ENCODE data around the gene SND1.
"Not testable (repeated sequence)": the region's sequence is repeated elsewhere in the genome, so short reads cannot be mapped to it uniquely, and the experiment has no call there.

SND1 gene

DNA sequence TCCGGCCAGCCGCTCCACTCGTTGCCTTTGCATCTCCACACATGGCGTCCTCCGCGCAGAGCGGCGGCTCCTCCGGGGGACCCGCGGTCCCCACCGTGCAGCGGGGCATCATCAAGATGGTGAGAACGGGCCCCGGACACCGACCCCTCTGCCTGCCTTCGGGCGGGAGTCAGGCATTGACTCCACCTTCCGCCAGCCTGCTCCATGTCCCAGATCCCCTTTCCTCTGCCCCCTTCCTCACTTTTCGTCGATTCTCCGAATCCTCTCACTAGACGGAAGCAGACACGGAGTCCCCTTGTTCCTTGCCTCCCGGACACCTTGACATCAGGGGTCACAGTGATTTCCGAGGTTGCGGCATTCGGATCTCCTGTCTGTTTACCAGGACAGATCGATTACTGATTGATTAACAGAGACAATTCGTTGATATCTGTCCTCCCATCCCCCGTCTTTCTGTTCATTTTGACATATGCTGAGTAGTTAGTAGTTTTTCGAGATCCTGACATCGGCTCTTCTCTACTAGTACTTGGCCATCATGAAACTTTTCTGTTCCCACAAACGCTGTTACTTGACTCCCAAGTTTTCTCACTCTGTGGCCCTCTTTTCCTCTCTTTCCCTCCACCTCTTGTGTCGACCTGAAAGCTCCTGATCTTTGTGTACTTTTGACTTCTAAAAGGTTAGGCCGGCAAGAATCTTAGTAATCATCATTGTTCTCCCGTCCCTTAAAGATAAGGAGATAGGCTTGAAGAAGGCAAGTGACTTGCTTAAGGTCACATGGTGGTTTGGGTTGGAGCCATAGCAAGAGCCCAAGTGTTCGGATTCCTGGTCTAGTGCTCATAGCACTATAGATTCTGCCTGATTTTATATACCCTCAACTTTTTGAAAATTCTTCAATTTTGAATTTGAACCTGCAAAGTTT, 597 bp downstream of the SND1 start:
- DNase-seq (ENCODE audit: low spot score): no peak

DNA sequence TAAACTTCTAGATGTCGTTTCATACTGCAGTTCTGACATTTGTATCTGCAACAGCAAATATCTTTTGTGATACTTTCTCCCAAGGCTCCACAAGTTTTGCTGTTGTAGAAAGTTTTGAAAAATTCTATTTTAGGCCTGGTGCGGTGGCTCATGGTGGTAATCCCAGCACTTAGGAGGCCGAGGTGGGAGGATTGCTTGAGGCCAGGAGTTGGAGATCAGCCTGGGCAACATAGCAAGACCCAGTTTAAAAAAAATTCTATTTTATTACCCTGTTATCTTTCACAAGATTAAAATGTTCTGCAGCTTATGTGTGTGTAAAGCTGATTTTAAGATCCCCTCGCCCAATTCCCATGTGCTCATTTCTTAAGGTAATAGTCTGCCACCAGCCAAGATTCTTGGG, 1.4 kb downstream of the SND1 start:
- no peak for DNase-seq (ENCODE audit: low spot score)

DNA sequence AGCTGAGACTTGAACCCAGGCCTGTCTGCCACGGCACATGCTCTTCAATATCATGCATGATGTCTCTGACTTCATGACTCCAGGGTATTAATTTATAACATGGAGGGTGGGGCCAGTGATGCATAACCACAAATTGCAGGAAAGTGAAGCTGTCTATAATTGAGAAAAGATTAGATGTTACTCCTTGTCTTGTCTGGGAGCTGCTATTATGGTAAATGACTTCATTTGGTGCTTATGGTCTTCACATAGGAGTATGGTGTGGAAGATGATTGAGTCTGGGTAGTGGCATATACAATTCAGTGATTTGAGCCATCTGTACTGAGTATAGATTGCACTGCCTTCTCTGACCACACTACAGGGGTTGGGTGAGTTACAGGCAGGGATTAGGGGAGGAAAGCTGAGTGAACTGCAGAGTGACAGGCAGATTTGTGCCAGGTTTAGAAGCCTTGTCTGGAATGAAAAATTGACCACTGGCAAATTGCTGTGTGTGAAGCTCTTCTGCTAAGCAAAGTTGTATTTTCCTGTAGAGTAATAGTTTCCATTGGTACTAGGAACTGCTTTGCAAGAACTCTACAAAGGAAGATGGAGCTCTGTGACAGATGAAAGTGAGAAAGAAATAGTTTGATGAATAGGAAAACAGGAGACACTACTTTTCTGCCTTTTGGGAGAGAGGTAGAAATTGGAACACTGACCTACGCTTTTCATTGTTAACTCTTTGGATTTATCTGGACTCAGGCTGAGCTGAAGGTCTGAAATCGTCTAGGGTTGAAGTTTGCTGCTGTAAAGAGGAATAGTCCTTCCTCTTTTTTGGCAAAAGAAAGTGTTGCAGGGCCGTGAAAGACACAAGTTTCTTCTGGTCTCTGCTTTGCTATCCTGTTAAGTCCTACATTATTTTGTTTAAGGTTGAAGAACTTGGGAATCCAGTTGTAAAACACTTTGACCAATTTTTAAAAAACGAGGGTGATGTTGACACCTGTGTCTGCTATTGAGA, 2.7 kb downstream of the SND1 start:
- DNase-seq (ENCODE audit: low spot score): no peak

DNA sequence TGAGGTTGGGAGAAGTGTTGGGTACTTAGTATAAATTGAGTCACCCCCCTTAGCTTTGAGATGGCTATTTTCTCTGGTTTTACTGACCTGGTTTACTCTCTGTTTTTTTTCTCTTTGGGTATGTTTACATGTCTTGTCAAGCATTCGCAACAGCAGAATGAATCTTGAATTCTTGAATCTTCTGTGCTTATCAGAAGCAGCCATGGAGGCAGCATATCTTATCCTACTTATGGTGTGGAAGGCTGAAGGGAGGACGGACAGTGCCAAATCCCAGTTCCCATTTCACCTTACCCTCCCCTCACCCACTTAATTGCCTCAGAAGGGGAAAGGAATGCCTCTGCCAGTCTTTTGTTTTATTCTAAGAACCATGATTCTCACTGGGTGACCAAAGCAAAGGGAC, 3.7 kb downstream of the SND1 start:
- no peak for DNase-seq (ENCODE audit: low spot score)

DNA sequence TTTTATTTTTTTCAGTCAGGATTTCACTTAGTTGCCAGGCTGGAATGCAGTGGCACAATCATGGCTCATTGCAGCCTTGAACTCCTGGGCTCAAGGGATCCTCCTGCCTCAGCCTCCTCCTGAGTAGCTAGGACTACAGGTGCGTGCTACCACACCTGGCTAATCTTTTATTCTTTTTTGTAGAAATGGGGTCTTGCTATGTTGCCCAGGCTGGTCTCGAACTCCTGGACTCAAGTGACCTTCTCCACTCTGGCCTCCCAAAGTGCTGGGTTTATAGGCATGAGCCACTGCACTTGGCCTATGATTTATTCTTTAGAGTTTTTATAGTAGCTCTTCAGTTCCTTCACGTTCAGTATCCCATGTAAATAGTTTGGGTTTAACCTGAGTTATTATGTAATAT, 5.5 kb downstream of the SND1 start:
- no peak for DNase-seq (ENCODE audit: low spot score)

DNA sequence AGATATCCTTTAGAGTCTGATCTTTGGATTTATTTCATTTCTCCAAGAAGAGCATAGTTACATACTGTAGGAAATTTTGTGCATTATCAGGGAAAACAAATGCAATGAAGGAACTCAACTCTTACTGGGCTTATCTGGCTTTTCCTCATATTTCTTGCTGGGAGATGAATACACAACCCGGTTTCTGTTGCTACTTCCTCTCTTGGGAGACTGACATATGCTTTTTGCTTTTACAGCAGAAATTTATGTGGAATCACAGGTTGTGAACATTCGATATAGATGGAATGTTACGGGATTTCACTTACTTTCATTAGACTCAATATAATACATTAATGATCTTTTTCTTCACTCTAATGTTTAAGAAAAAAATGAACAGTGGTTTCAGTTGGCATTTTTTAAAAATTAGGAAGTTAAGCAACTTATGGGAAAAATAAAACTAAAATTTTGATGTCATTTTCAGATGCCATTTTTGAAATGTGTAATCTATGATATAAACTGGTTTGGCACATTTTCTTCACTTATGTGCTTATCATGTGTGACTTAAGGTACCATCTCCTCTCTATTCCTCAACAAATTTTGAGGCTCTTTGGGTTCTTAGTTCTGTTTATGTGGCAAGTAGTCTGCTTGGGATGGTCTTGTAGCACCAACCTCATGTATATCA, 7.1 kb downstream of the SND1 start:
- DNase-seq (ENCODE audit: low spot score): no peak

DNA sequence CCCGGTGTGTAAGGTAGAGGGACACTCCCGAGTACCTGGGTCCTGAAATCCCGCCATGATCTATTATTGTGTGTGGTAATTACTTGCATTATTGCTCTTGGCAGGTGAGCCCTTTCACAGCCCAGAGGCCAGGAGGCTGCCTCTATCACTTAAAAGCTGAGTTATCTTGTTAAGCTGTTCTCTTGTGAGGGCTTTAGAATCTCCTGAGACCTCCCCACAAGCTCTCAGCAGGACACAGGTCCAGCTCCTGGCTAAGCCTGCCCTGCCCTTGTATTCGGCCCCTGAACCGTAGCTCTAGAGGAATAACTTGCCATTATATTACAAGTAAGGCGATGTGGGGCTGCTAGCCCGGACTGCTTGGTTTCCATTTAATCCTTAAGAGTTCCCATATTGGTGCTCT, 13.9 kb downstream of the SND1 start:
- DNase-seq (ENCODE audit: low spot score): no peak

DNA sequence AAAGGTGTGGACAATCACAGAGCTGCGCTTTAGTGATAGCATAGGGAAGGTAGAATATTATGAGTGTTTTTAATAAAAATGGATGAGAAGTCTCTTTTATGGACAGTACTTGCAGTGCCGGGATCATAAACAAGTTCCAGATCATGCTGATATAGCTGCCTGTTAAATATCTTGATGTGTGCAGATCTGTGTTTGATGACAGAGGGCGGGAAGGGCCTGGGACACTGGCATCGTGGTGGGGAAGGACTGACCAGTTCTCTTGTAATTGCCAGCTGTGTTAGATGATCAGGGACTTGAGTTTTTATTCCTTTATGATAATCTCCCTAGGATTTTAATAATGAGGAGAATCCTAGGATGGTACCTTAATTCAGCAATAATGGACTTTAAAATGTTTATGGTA, 14.6 kb downstream of the SND1 start:
- no peak for DNase-seq (ENCODE audit: low spot score)

DNA sequence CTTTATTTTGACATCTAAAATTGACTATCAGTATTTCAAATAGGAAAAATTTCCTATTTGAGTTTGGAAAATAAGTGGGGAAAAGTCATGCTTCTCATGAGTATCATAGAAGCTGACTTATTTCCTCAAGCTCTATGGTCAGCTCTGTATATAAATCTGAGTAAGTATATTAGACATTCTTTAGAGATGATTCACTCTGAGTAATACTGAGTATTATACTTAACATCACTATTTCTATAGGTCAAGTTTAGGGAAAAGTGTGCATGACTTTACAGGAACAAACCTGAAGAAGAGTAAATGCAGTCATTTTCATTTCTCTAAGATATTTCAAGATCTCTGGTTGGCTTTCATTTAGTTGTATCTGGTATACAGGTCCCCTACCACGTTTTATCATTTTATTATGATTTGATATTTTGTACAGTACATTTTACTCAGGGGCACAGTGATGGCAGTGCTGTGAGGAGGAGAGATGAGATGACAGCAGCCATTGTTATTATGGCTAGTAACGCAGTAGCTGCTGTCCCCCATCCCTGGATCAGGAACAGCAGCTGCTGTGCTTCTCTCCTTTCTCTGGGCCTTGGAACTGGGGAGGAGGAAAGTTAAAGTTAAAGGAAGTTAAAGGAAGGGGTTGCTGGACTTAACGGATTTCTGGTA, 15.2 kb downstream of the SND1 start:
- no peak for DNase-seq (ENCODE audit: low spot score)

DNA sequence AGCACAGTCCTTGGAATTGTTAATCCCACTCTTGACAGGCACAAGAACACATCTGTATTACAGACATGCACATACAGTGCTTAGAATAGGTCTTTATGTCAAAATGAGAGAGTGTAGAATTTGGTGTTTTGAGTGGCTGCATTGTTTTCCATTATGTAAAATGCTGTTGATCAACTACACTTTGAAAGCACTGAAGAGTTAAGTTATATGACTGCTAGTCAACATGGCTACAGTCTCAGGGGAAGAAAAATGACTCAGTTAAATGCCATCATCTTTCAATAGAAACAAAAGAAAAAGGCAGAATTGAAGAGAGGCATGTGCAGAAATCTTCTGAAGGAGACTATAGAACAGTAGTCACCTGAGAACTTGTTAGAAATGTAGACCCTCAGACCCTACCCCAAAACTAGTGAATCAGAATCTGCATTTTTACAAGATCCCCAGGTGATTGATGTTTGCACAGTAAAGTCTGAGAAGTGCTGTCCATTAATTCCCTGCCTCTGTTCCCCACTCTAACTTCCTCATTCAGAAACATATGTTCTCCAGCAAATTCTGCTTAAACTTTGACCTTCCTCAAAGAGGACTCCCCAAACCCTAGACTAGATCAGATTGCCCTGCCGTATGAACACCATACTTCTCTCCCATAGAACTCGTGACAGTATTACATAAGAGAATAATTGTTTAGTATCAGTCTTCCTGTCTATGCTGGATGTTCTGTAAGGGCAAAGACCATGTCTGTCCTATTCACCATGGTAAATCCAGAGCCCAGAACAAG, 16.0 kb downstream of the SND1 start:
- peak; percentile 42 for DNase-seq (ENCODE audit: low spot score)

DNA sequence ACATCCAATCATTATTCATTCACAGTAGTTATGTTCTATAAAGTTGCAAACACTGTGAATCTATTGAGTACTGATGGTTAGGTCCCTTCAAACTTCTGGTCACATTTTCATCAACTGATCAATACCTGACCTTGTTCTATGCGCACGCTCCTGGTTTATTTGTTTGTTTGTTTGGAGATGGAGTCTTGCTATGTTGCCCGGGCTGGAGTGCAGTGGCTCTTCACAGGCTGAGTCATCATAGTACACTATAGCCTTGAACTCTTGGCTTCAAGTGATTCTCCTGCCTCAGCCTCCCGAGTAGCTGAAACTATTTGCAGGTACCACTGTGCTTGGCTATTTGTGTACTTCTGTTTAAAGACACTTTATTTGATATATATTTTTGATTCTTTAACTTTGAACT, 19.3 kb downstream of the SND1 start:
- DNase-seq (ENCODE audit: low spot score): no peak

DNA sequence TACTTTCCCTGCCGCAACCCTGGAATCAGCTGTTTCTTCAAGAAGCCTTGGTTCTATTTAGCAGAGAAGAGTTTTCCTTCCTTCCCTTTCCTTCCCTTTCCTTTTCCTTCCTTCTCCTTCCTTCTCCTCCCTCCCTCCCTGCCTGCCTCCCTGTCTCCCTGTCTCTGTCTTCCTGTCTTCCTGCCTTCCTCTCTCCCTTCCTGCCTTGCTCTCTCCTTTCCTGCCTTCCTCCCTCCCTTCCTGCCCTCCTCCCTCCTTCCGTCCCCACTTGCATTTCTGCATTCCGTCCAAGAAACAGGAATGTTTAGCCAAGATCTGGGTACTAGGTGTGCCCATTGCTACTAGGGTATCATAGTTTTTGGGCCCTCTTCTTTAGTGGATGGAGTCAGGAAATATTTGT, 21.9 kb downstream of the SND1 start:
- DNase-seq (ENCODE audit: low spot score): no peak

DNA sequence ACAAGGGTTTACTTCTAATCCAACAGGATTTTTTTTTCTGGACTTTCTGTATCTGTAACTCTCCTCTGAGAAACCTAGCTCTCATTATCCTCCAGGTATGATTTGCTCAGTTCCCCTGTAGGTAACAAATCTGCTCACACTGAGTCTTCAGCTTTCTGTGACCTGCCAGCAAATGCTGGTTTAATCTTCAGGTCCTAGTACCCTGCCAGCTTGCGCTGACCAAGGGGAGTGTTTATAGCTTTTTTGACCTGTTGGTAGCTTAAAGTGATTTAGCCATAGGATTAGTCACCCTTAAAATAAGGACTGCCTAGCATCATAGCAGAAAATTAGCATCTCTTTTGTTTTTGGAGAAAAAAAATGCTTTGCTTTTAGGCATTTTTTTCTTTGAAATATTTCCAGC, 22.4 kb downstream of the SND1 start:
- DNase-seq (ENCODE audit: low spot score): no peak

DNA sequence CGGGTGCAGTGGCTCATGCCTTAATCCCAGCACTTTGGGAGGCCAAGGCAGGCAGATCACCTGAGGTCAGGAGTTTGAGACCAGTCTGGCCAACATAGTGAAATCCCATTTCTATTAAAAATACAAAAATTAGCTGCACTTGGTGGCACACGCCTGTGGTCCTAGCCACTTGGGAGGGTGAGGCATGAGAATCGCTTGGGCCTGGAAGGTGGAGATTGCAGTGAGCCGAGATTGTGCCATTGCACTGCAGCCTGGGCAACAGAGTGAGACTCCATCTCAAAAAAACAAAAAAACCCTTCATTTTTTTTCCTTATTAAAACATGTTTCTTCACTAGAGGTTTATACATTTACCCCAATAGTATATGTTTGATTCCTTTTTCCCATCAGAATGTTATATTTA, 22.9 kb downstream of the SND1 start:
- not testable (repeated sequence) for DNase-seq (ENCODE audit: low spot score)

DNA sequence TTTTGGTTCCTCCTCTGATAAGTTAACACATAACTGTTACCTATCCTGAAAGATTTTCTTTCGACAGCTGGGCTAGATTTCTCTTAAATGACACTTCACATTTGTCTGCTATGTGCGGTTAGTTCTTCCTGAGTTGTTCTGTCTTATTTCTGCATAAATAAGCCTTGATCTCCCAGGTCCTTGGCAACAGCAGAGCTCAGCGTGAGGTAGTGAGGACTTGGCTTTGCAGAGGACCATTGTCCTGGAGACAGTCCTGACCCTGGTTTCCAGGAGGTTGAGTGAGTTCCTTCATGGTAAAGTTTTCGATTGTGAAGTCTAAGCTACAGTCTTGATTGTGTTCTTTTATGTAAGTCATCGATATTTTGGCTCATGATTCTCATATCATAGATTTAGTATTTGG, 23.7 kb downstream of the SND1 start:
- DNase-seq (ENCODE audit: low spot score): no peak

DNA sequence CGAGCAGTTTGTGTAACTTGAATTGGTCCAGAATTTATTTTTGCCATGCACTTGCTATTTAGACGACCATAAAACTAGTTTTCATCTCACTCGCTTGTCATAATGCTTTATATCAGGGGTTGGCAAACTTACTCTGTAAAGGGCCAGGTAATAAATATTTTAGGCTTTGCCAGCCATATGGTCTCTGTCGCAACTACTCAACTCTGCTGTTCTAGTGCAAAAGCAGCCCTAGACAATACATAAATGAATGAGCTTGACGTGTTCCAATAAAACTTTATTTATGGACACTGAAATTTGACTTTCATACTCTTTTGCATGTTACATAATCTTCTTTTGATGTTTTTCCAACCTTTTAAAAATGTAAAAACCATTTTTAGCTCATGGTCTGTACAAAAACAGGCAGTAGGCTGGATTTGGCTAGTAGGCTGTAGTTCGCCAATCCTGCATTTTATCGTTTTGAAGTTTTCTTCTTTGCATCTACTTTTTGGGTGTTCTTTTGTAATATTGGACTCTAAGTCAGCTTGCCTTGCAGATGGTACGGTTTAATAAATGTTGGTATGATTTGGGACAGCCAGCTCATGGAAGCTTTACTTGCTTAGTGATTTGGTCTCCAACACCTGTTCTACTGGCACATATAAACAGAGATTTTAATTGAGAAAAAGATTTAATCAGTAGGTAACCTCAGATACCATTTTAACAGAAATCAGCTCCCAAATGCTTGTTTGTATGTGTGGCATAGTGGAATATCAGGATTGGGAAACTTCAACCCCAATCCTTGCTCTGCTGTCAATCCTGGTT, 25.6 kb downstream of the SND1 start:
- no peak for DNase-seq (ENCODE audit: low spot score)

DNA sequence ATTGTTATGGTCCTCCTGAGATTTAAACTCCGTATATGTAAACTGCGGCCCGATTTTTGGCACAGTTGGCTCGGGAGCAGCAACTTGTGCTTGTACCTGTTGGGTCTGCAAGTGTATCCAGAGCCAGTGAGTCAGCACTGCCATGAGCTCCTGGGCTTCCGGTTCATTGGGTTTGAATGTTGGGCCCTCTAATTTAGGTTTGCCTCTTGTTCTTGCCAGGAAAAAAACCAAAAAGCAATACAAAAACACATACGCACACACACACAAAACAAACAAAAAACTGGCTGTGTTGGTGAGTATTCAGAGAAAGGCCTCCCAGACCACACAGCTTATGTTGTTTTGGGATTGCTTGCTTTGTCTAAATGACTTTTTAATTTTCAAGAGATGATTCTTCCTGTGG, 26.3 kb downstream of the SND1 start:
- peak; percentile 36 for DNase-seq (ENCODE audit: low spot score)

DNA sequence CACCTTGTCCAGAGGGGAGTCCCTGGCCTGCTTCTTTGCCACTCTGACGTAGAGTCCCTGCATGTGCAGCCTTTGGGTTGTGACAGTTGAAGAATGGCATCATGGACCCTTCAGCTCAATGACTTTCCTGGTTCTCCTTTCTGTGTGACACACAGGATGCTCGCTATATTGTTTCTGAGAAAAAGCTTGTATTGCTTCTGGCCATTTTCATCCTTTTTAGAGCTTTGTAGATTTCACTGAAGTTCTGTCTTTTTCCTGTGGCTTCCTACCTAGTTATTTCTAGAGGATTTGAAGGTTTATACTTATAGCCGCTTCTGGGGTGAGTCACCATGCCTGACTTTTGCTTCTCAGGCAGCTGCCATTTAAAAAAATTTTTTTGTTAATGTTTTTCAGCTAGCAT, 27.0 kb downstream of the SND1 start:
- DNase-seq (ENCODE audit: low spot score): no peak

DNA sequence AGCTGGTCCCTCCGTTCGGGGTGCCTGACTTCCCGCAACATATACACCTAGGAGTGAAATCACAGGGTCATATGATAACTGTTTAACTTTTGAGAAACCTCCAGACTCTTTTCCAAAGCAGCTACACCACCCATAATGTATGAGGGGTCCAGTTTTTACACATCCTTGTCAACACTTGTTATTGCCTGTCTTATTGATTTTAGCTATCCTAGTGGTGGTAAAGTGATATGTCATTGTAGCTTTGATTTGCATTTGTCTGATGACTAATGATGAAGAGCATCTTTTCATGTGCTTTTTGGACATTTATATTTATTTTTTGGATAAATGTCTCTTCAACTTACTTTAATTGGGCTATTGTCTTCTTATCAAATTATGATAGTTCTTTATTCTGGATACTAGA, 29.0 kb downstream of the SND1 start:
- no peak for DNase-seq (ENCODE audit: low spot score)

DNA sequence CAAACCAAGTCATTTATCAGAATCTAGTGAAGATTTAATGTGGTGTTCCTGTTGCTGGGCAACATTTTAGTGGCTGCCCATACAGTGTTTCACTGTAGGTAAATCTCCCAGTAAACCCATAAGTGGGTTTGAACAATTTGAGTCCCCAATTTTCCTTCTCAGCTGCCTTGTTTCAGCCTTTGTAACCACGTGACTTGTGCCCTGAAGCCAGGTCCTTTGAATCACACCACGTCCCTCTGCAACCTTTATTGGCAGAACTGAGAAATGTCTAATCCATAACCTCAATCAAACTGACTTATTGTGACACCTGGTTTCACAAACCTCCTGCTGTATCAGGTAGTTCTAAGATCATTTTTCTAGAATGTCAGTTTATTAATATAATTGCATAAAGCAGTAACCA, 30.1 kb downstream of the SND1 start:
- DNase-seq (ENCODE audit: low spot score): no peak
